ACC112 (cell line): Measurements from ENCODE around the gene PRKCD.

Experiments
- H2AFZ ChIP-seq: fragments of 200-600 bp; sonication (generic); one replicate; pipeline ENCODE4 v1.6.0; 2017; ENCODE audit warnings: antibody characterized with exemption, low read length; ENCODE audit not compliant: unreplicated experiment
- H3K27ac ChIP-seq: fragments of 200-600 bp; sonication (generic); 2 replicates; pipeline ENCODE4 v1.5.1; 2014; ENCODE audit warnings: low read depth, mild to moderate bottlenecking, antibody characterized with exemption, low read length, moderate library complexity
- H3K27me3 ChIP-seq: fragments of 200-600 bp; sonication (generic); 2 replicates; pipeline ENCODE4 v1.6.1; 2014; ENCODE audit warnings: mild to moderate bottlenecking, antibody characterized with exemption, low read length, moderate library complexity, mixed read lengths; ENCODE audit not compliant: insufficient read depth
- H3K36me3 ChIP-seq: fragments of 200-600 bp; sonication (generic); 2 replicates; pipeline ENCODE4 v1.6.1; 2016; ENCODE audit warnings: mild to moderate bottlenecking, antibody characterized with exemption, low read length, moderate library complexity, mixed read lengths; ENCODE audit not compliant: insufficient read depth
- H3K4me1 ChIP-seq: fragments of 200-600 bp; sonication (generic); one replicate; pipeline ENCODE4 v1.6.1; 2016; ENCODE audit warnings: low read length, mixed read lengths; ENCODE audit not compliant: insufficient read depth, unreplicated experiment, control insufficient read depth
- H3K4me3 ChIP-seq: fragments of 200-600 bp; sonication (generic); 2 replicates; pipeline ENCODE4 v1.5.1; 2014; ENCODE audit warnings: mild to moderate bottlenecking, low read depth, low read length
- H3K79me2 ChIP-seq: fragments of 200-600 bp; sonication (generic); one replicate; pipeline ENCODE4 v1.6.0; 2016; ENCODE audit warnings: low read length; ENCODE audit not compliant: control insufficient read depth, unreplicated experiment, insufficient read depth

The PRKCD gene

GRCh38 chr3:53123953-53124352 is 37.1 kb upstream of the PRKCD start:
- Histone ChIP-seq H3K36me3 (peaks cover 27% of the 10 kb centered on the region), H3K27ac (no peak overlapping the region), H2AFZ (no peak overlapping the region), H3K4me3 (no peak overlapping the region), H3K27me3 (no peaks in the 10 kb centered on the region), H3K79me2 (peaks cover 8% of the 10 kb centered on the region), H3K4me1 (peaks cover 3% of the 10 kb centered on the region)

- H3K27me3 ChIP-seq: no peaks in the 10 kb centered on the region
Observed at GRCh38 chr3:53126601-53127000, 34.4 kb upstream of the PRKCD start.

DNA sequence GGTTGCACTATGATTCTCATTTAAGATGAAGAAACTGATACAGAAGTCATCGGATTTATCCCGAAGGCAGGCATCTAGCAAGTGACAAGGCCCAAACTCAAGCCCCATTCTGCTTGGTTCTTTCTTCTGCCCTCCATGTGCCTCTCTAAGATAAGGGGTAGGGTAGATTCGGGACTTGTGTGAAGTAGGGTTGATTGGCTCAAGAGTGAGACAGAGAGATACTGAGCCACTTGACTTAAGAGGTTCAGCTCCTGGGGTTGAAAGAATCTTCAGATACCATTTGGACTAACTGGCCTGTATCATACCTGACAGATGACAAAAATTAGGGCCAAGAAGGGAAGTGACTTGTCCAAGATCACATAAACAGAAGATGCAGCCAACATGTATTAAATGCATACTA is 31.7 kb upstream of the PRKCD start:
- Histone ChIP-seq H3K36me3 (peaks cover 8% of the 10 kb centered on the region), H2AFZ (no peak overlapping the region), H3K4me3 (peak overlapping the region; percentile 95), H3K4me1 (peaks cover 15% of the 10 kb centered on the region), H3K27me3 (no peaks in the 10 kb centered on the region), H3K27ac (no peak overlapping the region), H3K79me2 (peaks cover 20% of the 10 kb centered on the region)

More at GRCh38 chr3:53126601-53127000, 34.4 kb upstream of the PRKCD start:
- Histone ChIP-seq H3K4me3 (no peak overlapping the region), H3K27ac (no peak overlapping the region), H3K4me1 (peaks cover 15% of the 10 kb centered on the region), H3K36me3 (peaks cover 17% of the 10 kb centered on the region), H2AFZ (no peak overlapping the region), H3K79me2 (peaks cover 20% of the 10 kb centered on the region)

GRCh38 chr3:53130179-53131061 is 30.6 kb upstream of the PRKCD start, which contains the start of gene RFT1:
Gene RFT1, minus strand, starts transcription at chr3:53130435. Its CDS starts 35 bp downstream, at chr3:53130400.
- Histone ChIP-seq H2AFZ (peak within 1 kb of the TSS; percentile 99), H3K79me2 (peaks cover 20% of the 10 kb centered on the region), H3K36me3 (peaks cover 3% of the 10 kb centered on the region), H3K4me1 (peaks cover 15% of the 10 kb centered on the region), H3K27me3 (no peaks in the 10 kb centered on the region), H3K27ac (peak within 1 kb of the TSS; percentile 76), H3K4me3 (peak within 1 kb of the TSS; percentile 95)

DNA sequence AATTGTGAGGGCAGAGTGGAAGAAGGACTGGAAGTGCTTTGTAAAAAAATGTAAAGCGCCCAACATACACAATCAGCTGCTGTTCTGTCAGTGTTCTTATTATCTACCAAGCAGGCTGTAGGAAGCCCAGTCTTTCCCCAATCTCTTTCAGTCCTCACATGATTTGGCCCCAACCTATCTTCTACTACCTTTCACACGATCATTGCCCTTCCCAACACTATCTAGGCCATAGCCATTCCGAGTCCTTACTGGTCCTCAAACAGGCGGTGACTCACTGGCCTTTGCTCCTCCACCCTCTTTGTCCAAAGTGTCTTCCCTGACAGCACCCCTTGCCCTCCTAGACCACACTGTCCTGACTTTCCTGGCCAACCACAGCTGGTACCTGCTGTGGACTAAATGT is 29.9 kb upstream of the PRKCD start:
- Histone ChIP-seq H3K36me3 (no peaks in the 10 kb centered on the region), H3K4me1 (peaks cover 15% of the 10 kb centered on the region), H3K4me3 (peak overlapping the region; percentile 95), H3K79me2 (peaks cover 20% of the 10 kb centered on the region), H3K27me3 (no peaks in the 10 kb centered on the region), H2AFZ (peak overlapping the region; percentile 99), H3K27ac (peak overlapping the region; percentile 76)

DNA sequence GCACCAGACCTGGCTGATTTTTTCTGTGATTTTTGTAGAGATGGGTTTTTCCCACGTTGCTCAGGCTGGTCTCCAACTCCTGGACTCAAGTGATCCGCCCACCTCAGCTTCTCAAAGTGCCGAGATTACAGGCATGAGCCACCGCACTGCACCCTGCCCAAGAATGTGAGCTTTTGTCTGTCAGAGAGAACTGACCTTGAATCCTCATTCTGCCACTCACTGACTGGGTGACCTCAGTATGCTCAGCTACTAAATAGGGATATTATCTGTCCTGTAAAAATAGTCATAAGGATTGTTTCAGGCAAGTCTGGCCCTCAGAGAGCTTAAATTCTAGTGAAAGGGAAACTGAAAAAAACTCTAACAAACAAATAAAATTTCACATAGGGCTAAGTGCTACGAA is 28.7 kb upstream of the PRKCD start:
- H2AFZ ChIP-seq: no peak overlapping the region
- no peaks in the 10 kb centered on the region for H3K36me3 ChIP-seq
- no peak overlapping the region for H3K4me3 ChIP-seq
- peaks cover 15% of the 10 kb centered on the region for H3K4me1 ChIP-seq
- H3K27me3 ChIP-seq: no peaks in the 10 kb centered on the region
- H3K27ac ChIP-seq: no peak overlapping the region
- peaks cover 20% of the 10 kb centered on the region for H3K79me2 ChIP-seq

DNA sequence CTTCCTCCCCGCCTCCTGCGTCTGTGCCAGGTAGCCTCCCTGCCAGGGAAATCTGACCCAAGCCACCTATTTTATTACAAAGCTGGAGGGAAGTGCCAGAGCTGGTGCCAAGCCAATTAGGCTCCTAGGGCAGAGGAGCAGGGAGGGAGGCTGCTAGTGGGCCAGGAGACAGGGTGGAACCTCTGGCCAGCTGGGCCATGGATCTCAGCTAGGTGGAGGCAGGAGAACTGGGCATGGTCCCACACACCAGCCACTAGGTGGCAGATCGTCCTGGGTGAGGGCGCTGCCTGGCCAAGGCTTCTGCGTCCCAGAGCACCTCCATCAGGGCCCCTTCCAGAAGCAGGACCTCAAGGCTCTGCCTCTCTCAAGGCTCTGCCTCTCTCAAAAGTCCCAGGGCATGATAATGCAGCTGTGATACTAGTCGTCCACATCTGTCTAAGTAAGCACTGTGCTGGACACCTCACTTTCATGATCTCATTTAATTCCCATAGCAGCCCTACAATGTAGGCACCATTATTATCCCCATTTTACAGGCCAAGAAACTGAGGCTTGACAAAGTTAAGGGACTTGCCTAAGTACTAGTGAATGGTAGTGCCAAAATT is 26.3 kb upstream of the PRKCD start:
- no peak overlapping the region for H2AFZ ChIP-seq
- H3K79me2 ChIP-seq: peaks cover 4% of the 10 kb centered on the region
- peaks cover 6% of the 10 kb centered on the region for H3K4me1 ChIP-seq
- H3K36me3 ChIP-seq: no peaks in the 10 kb centered on the region
- H3K4me3 ChIP-seq: no peak overlapping the region
- no peak overlapping the region for H3K27ac ChIP-seq
- H3K27me3 ChIP-seq: no peaks in the 10 kb centered on the region

DNA sequence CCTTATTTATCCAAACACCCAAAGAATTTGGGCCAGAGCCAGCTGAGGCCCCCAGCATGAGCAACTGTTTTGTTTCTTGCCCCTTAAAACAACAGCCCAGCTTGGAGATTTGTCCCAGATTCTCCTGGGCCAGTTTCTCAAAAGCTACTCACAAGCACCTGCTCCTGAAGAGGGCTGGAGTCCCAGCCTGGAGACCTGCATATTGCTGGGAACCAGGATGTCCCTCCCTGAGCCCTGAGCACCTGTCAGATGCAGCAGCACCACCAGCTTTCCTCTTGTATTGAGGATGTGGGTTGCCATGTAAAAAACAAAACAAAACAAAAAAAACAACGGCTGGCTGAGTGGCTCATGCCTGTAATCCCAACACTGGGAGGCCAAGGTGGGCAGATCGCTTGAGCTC is 23.8 kb upstream of the PRKCD start:
- H2AFZ ChIP-seq: no peak overlapping the region
- no peaks in the 10 kb centered on the region for H3K79me2 ChIP-seq
- H3K4me1 ChIP-seq: peaks cover 18% of the 10 kb centered on the region
- no peak overlapping the region for H3K27ac ChIP-seq
- H3K36me3 ChIP-seq: no peaks in the 10 kb centered on the region
- H3K4me3 ChIP-seq: no peak overlapping the region
- no peaks in the 10 kb centered on the region for H3K27me3 ChIP-seq

- Histone ChIP-seq H2AFZ (no peak overlapping the region), H3K79me2 (no peaks in the 10 kb centered on the region), H3K4me3 (no peak overlapping the region), H3K4me1 (peaks cover 18% of the 10 kb centered on the region), H3K27ac (no peak overlapping the region), H3K27me3 (no peaks in the 10 kb centered on the region), H3K36me3 (no peaks in the 10 kb centered on the region)
Observed at GRCh38 chr3:53137835-53138446, 23.1 kb upstream of the PRKCD start.

DNA sequence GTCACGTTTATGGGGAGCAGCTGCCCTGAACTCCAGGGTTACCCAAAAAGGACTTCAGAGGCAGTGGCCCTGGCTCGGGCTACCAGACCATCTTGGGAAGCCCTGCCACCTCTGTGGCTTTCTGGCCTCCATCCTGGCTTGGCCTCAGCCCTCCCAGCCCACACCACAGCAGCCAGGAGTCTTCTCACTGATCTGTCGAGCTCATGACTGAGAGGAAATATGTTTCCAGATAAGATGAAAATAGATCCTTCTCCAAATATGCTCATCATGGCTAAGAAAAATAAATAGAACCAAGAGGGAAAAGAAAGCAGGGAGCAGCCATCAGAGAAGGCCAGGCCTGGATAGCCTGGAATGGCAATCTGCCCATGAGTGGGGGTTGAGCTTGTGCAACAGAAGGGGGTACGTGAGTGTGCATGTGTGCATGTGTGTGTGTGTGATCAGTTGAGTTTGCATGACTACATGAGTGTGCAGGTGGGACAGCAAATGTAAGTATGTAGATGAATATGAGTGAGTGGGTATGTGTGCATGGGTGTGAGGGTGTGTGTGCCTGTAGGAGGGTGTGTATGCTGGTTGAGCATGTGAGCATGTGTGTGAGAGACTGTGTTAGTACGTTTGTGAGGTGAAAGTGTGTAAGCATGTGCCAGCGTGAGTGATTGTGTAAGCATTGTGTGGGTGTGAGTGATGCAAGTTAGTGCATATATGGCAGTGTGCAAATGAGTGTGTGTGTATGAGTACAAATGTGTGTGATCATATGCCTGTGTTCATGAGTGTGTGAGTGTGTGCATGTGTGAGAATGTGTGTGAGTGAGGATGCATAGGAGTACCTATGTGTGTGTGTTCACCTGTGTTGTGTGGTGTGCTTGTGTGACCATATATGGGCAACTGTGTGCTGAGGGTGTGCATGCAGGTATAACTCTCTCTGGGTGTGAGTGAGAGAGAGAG is 20.8 kb upstream of the PRKCD start:
- no peak overlapping the region for H3K4me3 ChIP-seq
- no peaks in the 10 kb centered on the region for H3K79me2 ChIP-seq
- H3K27me3 ChIP-seq: no peaks in the 10 kb centered on the region
- no peaks in the 10 kb centered on the region for H3K36me3 ChIP-seq
- peaks cover 18% of the 10 kb centered on the region for H3K4me1 ChIP-seq
- H2AFZ ChIP-seq: no peak overlapping the region
- H3K27ac ChIP-seq: no peak overlapping the region
